Stimulated activated CD8-positive, alpha-beta memory T cell treated with anti-CD3 and anti-CD28 coated beads, Interleukin-12 subunit alpha, Interleukin-12 subunit beta, amount 100 ng/mL, for 24 hours (primary cell): Measurements from ENCODE around the gene CXCR4.

Experiments
- DNase-seq: peaks from one replicate; pipeline ENCODE4 v3.0.0-alpha.2; 2020; ENCODE audit errors: extremely low read depth

Gene CXCR4

DNA sequence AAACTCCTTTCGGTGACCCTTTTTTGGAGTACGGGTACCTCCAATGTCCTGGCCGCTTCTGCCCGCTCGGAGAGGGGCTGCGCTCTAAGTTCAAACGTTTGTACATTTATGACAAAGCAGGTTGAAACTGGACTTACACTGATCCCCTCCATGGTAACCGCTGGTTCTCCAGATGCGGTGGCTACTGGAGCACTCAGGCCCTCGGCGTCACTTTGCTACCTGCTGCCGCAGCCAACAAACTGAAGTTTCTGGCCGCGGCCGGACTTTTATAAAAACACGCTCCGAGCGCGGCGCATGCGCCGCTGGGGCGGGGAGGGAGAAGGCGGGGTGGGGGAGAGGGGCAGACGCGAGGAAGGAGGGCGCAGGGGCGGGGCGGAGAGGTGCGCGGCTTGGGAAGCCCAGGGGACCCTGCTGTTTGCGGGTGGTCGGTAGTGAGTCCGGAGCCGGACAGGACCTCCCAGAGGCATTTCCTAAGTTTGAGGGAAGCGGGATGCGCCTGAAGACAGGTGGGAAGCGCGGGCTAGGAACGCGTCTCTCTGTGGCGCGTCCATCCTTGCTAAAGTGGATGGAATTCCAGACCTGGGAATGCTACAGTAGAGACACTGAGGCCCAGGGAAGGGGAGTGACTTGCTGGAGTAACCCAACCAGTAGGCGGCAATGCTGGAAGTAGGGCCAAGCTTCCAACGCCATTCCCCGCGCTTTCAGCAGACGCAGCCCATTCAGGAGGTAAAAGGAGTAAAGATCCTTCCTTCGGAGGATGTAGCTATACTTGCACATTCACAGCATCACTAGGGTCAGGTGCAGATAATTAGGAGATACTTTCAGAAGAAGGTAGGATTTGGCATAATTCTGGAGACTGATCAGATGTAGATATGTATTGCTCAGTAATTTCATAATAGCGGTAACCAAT lies at the start of gene CXCR4:
Gene CXCR4, minus strand, starts transcription at position 241 of the 910 bp plus-strand sequence. Its CDS starts 89 bp downstream, at position 152.
- DNase-seq, result no peak

DNA sequence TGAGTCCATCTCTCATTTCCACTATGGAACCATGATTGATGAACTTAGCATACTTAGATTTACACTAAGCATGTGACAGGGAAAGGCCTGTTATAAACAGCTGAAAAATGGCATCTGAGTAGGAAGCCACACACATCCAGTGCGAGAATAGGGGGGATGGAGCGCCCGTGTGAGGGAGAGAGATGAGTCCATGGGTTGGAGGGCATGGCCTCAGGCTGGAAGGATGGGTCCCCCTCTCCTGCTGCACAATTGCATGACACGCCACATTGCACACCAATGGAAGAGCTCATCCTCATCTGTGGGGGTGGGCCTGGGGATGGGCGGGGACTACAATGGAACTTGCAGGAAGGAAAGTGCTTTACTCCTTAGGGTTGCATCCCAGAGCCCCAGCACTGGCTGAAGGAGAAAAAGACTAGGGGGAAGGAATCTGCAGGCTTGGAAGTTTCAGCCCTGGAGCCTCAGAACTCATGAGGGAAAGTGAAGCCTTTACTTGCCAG lies 46.4 kb upstream of the CXCR4 start:
- DNase-seq, result no peak

DNA sequence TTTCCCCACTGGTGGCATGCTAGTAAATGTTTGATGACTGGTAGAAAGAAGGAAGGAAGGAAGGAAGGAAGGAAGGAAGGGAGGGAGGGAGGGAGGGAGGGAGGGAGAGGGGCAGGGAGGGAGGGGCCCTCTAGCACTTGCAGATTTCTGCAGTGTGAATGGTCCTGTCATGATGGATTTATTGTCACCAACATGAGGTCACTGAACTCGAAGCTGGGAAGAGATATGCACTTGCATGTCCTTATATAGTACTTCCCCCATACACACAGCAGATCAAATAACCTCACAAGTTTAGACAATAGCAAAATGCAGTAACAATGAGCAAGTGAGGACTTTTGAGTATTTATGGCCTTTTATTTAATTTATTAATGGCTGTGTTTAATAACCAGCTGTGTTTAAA lies 44.5 kb upstream of the CXCR4 start:
- no peak for DNase-seq

DNA sequence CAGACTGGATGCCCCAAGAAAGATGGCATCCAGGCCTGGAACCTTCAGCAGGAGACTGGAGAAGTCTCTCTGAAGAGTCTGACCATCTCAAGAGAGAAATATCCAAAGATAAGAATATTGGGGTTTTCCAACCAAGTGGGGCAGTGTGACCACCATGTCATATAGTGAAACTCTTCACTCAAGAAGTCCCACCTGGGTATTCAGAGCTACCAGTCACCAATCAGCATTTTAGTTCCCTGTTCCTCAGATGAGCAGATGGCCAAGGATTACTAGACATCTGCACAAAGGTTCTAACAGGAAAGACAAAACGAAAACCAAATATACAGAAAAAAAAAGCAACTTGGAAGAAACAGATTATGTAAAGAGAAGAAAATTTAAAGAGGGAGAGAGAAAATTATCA lies 38.5 kb upstream of the CXCR4 start:
- DNase-seq, result no peak

DNA sequence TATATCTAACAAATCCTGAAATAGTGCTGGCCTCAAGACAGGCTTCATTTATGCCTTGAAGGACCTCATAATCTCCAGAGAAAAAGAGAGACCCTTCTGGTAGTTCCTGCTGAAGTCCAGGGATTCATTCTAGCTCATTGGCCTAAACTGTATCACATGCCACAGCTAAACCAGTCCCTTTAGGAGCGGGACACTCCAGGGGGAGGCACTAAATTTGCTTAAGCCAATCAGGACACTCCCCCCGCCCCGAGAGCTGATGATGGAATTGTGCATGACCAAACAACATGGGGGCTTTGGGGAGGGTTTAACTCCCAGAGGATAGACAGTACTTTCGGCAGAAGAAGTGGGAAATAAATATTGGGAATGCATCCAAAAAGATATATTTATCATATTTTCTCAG lies 36.4 kb upstream of the CXCR4 start:
- no peak for DNase-seq

DNA sequence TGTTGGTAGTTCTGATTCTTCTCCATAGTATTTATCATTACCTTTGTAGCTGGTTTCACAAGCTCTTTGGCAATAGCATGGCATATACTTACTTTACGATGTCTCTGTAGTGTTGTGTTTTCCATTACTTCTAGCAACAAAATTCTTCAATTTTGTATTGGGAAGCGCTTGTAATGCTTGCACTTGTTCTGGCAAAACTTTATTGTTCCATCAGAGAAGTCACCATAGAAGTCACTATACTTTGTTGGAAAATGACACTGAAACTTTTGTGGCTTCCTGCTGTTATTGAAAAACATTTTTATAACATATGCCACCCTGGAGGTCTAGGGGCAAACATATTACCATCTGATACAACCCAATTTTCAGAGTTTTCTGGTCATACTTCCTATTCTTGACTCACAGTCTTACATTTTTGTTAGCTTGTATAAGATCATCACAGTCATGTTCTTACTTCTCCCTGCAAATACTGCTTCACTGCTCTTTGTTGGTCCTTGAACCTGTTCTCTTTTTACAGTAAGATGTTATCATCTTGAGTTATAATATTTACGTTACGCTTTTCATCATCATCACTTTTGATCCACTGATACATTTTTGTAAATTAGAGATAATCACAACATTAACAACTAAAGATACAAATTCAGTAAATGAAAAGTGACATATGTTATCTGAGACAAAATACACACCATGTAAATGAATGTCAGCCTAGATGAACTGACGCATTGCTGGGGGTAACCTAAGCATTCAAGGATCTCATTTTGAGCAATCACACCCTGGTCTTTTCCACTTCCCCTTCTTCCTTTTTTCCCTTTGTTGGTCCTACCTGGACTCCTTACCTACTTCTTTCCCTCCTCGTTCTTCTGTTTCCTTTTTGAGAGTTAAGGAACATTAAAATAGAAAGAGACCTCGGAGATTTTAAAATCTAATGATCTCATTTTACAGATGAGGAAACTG lies 33.3 kb upstream of the CXCR4 start:
- DNase-seq, result no peak

DNA sequence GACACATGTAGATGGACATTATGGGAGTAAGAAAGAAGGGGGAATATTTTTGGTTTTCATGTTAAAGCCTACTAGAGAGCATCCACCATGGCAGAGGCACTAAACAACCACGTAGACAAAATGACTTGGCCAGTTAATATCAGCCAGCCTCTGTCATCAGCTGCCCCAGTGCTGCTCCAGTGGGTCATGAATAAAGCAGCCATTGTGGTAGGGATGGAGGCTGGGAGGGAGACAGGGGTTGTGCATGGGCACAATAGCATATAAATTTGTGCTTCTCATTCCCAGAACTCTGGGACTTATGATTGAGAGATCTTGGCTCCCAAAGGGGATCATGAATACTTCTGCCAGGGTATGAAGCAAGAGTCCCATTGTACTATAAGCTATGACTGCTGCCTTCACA lies 31.1 kb upstream of the CXCR4 start:
- no peak for DNase-seq

DNA sequence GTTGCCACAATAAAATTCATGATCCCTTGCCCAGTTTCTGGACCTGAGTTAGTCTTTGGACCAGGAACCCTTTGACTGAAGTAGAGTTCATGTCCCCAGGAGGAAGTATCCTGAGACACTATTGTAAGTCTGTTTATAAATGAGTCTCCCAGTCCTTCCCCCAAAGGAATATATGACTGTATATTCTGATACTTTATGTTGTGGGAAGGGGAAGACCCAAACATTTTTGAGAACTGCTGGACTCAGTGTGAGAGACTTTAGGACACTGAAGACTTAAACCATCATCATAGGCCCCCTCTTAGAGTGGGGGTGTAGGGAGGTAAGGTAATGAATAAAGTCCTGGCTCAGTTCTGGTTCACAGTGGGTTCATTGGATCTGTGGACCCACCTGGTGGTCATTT lies 28.6 kb upstream of the CXCR4 start:
- no peak for DNase-seq

DNA sequence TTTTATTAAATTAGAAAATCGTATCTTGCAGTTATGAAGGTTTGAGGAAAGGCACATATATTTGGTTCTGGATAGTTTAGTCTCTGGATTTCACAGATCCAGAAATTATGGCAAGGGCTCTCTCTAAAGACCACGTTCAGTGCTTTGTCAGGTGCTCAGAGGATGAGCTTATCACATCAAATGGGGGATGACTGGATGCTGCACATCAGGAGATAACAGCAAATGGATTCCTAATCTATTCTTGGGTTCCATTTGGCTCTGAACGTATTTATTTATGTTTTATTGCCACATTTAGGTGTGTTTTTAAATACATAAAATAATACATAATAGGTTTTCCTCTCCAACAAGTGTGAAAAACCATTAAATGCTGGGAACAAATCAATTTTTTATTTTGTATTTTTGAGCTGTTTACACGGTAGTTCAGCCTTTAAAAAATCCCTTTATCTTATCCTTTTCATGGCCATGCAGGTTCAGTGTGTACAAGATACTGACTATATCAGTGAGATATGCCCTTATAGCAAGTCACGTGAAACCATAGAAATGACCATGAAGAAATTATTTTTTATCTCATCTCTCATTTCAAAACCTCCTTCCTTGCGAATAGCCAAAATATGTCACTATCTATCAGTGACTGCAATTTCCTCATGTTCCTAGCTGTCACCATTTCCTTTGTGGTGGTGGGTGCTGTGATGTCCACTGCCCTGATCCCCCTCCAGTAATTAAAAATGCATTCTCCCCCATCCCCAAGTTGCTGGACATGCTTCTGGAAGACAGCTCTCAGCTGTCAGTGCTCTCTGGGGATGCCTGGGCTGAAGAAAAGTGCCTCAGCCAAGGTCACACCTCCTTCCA lies 25.9 kb upstream of the CXCR4 start:
- DNase-seq, result no peak

DNA sequence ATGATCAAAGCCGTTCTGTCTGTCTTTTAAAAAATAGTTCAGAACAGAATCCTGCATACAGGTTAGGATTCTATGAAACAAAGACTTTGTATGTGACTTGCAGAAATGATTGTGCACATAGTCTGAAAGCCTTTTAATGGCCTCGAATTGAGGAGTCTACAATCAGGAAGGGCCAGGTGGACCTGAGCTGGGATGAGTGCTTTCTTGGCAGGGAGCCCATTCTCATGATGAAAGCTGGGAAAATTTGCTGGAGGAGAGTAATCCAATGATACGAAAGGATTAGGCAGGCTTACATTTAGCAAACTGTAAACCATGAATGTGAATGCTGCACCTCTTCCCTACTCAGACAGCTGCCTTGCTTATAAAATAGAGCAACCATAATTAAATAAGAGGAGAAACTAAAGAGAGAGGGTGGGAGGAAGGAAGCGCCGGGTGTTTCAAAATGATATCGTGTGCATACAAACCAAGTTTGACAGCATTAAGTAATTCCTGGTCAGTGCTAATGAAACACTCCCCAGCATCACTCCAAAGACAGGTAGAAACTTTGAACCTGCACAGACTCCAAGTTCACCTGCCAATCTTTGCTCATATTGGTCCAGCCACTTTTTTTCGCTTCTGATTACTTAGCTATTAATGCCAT lies 23.7 kb upstream of the CXCR4 start:
- DNase-seq, result no peak

DNA sequence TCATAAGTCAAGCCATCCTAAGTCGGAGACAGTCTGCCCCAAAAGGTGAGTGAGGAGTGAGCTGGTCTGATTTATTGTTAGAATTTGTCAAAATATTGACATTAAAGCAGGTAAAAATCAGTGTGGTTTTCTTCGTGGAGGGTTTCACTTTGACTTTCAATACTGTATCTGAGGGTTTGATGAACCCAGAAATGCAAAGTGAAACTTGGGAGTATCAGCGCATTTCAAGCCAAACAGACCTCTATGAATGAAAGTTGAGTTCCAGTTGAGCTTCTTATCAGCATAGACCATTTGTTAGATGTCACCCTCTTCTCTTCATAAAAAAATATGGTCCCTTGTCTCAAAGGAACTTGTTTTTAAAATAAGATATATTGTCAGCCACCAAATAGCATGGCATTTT lies 21.7 kb upstream of the CXCR4 start:
- no peak for DNase-seq

DNA sequence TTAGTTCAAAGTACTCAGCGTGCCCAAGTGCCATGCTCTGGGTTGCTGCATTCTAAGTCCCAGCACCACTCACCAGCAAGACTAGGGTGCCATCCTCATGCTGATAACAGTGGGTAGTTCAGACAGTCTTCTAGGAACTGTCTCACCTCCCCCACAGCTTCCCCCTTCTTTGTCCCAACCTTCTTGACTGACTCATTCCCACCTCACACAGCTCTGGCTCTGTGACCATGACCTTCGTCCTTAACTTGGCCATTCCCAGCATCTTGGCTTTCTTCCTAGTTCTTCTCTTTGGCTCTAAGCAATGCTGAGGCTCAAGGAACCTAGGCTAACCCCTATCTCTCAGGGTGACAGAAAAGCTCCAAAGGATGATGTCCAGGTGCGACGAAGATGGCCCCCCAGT lies 20.0 kb upstream of the CXCR4 start:
- no peak for DNase-seq

DNA sequence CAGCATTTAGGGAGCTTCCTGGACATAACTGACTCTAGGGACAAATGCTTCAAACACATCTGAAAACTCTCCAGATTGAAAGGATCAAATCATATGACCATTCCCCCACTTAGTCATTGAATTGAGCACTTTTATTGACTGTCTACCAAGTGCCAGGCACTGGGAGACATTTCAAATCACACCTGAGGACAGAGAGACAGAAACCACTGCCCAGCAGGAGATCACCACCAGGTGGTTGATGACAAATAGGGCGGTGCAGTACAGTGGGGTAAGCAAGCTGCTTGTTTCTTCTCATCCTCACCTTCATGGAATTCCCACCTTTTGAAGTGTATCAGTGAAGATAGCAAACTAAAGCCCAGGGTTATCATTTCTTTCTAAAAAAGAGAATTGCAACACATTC lies 19.0 kb upstream of the CXCR4 start:
- no peak for DNase-seq

DNA sequence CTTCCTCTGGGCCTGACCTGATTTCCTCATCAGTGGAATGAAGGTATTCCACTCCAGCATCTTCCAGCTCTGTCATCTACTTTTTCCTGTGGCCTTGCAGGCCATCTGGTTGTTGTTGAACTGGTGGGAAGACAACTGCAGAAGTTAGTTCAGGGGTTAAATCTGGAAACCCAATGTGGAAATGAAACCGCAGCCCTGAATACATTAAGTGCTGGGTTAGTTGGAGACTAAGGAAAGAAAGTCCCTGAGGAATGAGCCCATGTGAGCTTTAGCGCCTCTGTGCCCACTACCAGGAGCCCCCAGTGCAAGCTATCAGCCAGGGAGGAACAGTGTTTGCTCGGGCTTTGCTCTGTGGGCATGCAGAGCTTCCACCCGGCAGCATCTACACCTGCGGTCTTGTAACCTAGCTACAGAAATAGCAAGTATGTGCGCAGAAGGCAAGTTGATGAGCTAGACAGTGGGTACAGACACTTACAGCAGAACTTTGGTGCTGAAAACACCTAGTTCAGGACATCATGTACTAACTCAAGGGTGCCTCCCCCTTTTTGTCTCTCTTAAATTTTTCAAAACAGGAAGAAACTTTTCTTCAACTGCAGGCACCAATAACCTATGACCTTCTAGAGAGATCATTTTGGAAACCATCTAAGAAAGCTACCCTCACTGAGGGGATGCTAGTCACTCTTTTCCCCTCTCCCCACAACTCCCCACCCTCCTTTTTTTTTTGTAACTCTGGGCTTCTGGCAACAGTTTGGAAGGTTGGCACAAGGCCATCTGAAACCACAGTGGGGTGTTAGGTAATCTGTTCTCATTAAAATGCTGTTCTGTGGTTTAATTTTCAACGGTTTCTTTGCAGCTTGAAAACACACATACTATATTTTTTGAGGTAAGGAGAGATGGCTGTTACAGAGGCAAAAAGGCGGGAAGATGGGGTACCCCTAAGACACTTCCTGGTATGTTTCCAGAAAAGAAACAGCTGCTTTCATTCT lies 18.3 kb upstream of the CXCR4 start:
- no peak for DNase-seq

DNA sequence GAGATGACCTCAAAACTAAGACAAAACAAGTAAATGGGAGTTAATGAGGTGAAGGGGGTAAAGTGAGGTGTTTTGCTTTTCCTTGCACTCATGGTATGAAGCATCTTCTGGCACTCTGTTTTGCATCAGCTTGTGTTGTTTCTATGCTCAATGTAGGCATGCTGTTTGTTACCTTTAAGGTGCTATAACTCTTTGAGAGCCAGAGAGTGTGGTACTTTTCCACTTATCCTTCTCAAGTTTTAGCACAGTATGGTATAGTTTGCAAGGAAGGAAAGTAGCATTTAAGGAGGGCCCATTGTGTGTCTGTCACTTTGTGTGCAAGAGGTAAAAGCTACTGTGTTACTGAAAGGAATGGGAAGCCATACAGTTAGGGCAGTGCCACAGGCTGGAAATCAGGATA lies 17.5 kb upstream of the CXCR4 start:
- no peak for DNase-seq

DNA sequence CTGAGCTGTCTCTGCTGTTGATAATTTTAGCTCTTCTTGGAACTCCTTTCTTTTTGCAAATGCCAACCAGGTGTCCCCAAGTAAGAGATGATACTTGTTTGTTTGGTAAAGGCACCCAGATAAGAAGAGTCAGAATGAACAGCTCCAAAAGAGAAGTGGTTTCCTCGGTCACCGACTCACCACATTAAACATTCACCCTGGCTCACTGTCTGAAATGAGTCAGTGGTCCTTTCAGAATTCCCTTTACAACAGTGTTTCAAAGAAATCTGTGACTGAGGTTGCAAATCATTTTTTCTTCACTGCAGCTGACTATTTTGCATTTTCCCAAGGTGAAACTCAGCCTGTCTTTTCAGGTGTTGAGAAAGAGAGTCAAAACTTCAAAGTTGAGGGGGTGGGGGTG lies 16.2 kb upstream of the CXCR4 start:
- no peak for DNase-seq

DNA sequence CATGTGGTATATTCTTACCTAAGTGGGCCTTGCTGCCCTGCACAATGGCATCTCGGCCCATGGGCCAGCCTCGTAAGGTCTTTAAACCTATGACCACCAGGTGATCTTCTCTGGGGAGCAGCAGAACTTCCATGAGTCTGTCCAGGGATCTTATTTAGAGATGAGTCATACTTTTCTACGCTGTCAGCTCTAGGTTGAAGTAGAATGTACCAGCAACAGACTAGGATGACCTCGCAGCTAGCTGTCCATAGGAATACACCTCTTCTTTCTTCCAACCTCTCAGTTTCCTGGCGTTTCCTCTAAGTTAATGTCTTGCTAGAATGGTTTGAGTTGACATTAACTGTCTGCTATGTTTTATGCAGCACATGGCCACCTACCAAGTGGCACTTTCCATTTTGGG lies 15.6 kb upstream of the CXCR4 start:
- DNase-seq, result no peak

DNA sequence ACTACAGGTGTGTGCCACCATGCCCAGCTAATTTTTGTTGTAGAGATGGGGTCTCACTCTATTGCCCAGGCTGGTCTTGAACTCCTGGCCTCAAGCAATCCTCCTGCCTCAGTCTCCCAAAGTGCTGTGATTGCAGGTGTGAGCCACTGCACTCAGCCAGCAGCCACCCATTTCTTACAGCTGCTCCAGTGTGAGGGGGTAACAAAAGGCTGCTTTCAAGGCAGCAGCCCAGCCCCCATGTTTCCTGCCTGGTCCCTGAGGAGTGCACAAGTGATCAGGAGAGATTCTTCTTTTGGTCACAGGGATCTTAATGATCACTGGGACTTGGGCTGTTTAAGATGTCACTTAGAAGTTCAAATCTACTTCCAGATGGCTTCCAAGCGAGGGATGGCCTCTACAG lies 15.2 kb upstream of the CXCR4 start:
- DNase-seq, result no peak

DNA sequence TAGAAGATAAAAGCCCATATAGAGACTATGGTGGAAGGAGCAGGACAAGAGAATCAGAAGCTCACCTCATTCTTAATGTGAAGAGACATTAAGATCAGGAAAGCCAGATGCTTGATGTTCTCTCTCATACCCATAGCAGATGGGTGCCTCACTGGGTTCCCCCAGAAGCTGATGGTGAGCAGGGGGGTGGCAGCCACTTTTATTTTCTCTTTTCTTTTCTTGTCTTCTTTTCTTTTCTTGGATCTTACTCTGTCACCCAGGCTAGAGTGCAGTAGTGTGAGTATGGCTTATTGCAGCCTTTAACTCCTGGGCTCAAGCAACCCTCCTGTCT lies 14.8 kb upstream of the CXCR4 start:
- DNase-seq, result no peak
